MM.1S (cell line): ENCODE data around the gene GFRA1.

Experiments
- DNase-seq: peaks from one replicate; pipeline ENCODE4 v3.0.0-alpha.2; 2015
- H2AFZ ChIP-seq: fragments of 300-600 bp; sonication (generic); 2 replicates; pipeline ENCODE4 v1.6.0; 2016; ENCODE audit warnings: antibody characterized with exemption, low read length
- H3F3A ChIP-seq: fragments of 300-600 bp; sonication (generic); 2 replicates; pipeline ENCODE4 v1.6.1; 2016; ENCODE audit warnings: mild to moderate bottlenecking, antibody characterized with exemption, low read length, moderate library complexity, mixed read lengths; ENCODE audit not compliant: insufficient read depth
- H3K27ac ChIP-seq: fragments of 300-600 bp; sonication (generic); 2 replicates; pipeline ENCODE4 v1.5.1; 2016; ENCODE audit warnings: mild to moderate bottlenecking, low read length
- H3K27me3 ChIP-seq: fragments of 300-600 bp; sonication (generic); replicated peaks from 2 replicates; pipeline ENCODE4 v1.6.0; 2016; ENCODE audit warnings: low read length; ENCODE audit not compliant: insufficient read depth
- H3K36me3 ChIP-seq: fragments of 300-600 bp; sonication (generic); replicated peaks from 2 replicates; pipeline ENCODE4 v1.6.1; 2016; ENCODE audit warnings: mild to moderate bottlenecking, low read length, mixed read lengths; ENCODE audit not compliant: insufficient read depth
- H3K4me1 ChIP-seq: fragments of 300-600 bp; sonication (generic); 2 replicates; pipeline ENCODE4 v1.6.1; 2016; ENCODE audit warnings: low read length, mixed read lengths
- H3K4me2 ChIP-seq: fragments of 300-600 bp; sonication (generic); 2 replicates; pipeline ENCODE4 v1.6.0; 2016; ENCODE audit warnings: low read depth, low read length
- H3K4me3 ChIP-seq: fragments of 300-600 bp; sonication (generic); 2 replicates; pipeline ENCODE4 v1.5.1; 2016; ENCODE audit warnings: low read length, mixed read lengths
- H3K79me2 ChIP-seq: fragments of 300-600 bp; sonication (generic); 2 replicates; pipeline ENCODE4 v1.6.1; 2016; ENCODE audit warnings: mixed run types, low read length, mixed read lengths
- H3K9ac ChIP-seq: fragments of 300-600 bp; sonication (generic); 2 replicates; pipeline ENCODE4 v1.6.1; 2016; ENCODE audit warnings: low read length, mixed read lengths
- H3K9me2 ChIP-seq: fragments of 300-600 bp; sonication (generic); replicated peaks from 2 replicates; pipeline ENCODE4 v1.6.1; 2016; ENCODE audit warnings: mild to moderate bottlenecking, low read length, mixed read lengths; ENCODE audit not compliant: insufficient read depth
- H3K9me3 ChIP-seq: fragments of 300-600 bp; sonication (generic); replicated peaks from 2 replicates; pipeline ENCODE4 v1.6.1; 2016; ENCODE audit warnings: mild to moderate bottlenecking, low read length, mixed read lengths; ENCODE audit not compliant: insufficient read depth
- H4K20me1 ChIP-seq: fragments of 300-600 bp; sonication (generic); 2 replicates; pipeline ENCODE4 v1.6.1; 2016; ENCODE audit warnings: mild to moderate bottlenecking, low read length, moderate library complexity, mixed read lengths; ENCODE audit not compliant: insufficient read depth
- CTCF ChIP-seq: fragments of 300-600 bp; sonication (generic); IDR thresholded peaks from 2 replicates; pipeline ENCODE4 v1.5.1; 2016; ENCODE audit warnings: antibody characterized with exemption, low read length, mixed read lengths
- EZH2 ChIP-seq: fragments of 300-600 bp; sonication (generic); optimal IDR thresholded peaks from 2 replicates; pipeline ENCODE3; 2017; ENCODE audit warnings: low read depth, mild to moderate bottlenecking, antibody characterized with exemption, low read length, mixed read lengths
- EZH2phosphoT487 ChIP-seq: fragments of 300-600 bp; sonication (generic); IDR thresholded peaks from 2 replicates; pipeline ENCODE4 v1.6.1; 2018; ENCODE audit warnings: antibody characterized with exemption, low read length

Gene GFRA1

DNA sequence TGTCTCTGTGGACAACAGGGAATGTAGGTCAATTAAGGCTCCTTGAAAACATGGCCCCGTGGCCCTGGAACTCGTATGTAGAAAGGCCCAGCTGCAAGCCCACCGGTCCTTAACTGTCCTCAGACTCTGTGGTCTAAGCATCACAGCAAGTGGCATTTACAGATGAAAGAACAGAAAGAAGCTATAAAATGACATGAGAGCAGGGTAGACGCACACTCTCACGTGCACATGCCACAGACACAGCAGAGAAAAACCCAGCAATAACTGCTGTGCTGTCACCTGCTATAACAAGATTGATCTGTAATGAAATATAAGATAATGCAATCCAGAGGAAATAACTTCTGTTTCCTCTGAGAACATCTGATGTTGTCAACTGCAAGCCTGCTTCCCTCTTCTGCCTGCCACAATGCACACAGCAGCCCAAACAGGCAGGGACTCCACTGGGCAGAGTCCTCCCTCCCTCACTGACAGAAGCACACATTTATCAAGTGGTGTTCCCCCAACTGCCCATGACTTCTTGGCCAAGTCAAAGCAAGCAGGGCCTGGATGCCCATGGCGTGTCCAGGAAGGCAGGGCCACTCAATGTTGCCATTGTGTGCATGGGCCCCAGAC, 63.9 kb downstream of the GFRA1 start:
- no peaks in the 10 kb centered on the region for H3K27me3 ChIP-seq
- H3K4me3 ChIP-seq: no peak overlapping the region
- no peak overlapping the region for H3K27ac ChIP-seq
- no peaks in the 10 kb centered on the region for H4K20me1 ChIP-seq
- H3F3A ChIP-seq: no peaks in the 10 kb centered on the region
- no peaks in the 10 kb centered on the region for H3K79me2 ChIP-seq
- no peak overlapping the region for H3K4me2 ChIP-seq
- TF ChIP-seq EZH2phosphoT487 (no peak), CTCF (no peak), EZH2 (no peak)
- no peaks in the 10 kb centered on the region for H3K36me3 ChIP-seq
- H3K9me2 ChIP-seq: no peaks in the 10 kb centered on the region
- H3K9me3 ChIP-seq: no peaks in the 10 kb centered on the region
- H2AFZ ChIP-seq: no peak overlapping the region
- no peak overlapping the region for H3K9ac ChIP-seq
- no peaks in the 10 kb centered on the region for H3K4me1 ChIP-seq
- DNase-seq: no peak

- Histone ChIP-seq H3K27me3 (no peaks in the 10 kb centered on the region), H3K4me3 (no peak overlapping the region), H3K36me3 (no peaks in the 10 kb centered on the region), H3K79me2 (no peaks in the 10 kb centered on the region), H2AFZ (no peak overlapping the region), H3K9me3 (no peaks in the 10 kb centered on the region), H3F3A (no peaks in the 10 kb centered on the region), H3K9ac (no peak overlapping the region), H3K4me1 (no peaks in the 10 kb centered on the region), H3K27ac (no peak overlapping the region), H3K4me2 (no peak overlapping the region), H3K9me2 (no peaks in the 10 kb centered on the region), H4K20me1 (no peaks in the 10 kb centered on the region)
- no peak for DNase-seq
- TF ChIP-seq CTCF: no peak
These were observed 65.3 kb downstream of the GFRA1 start for GRCh38 chr10:116207690-116208089.

GRCh38 chr10:116203661-116204060, 69.3 kb downstream of the GFRA1 start:
- Histone ChIP-seq H3K27me3 (no peaks in the 10 kb centered on the region), H3K4me1 (no peaks in the 10 kb centered on the region), H3K36me3 (no peaks in the 10 kb centered on the region), H3K4me3 (no peak overlapping the region), H4K20me1 (no peaks in the 10 kb centered on the region), H2AFZ (no peak overlapping the region), H3K9me3 (no peaks in the 10 kb centered on the region), H3F3A (no peaks in the 10 kb centered on the region), H3K9me2 (no peaks in the 10 kb centered on the region), H3K79me2 (no peaks in the 10 kb centered on the region), H3K9ac (no peak overlapping the region), H3K4me2 (no peak overlapping the region), H3K27ac (no peak overlapping the region)
- DNase-seq: no peak
- TF ChIP-seq EZH2phosphoT487 (no peak), EZH2 (no peak), CTCF (no peak)
